HUES64 (cell line): ENCODE measurements around the gene S100Z.
A peak's percentile ranks its signal among the peaks of the same experiment; 100 is the strongest.

Source experiments
- H3K27ac ChIP-seq: 2 replicates; pipeline ENCODE4 v1.7.0; 2013; ENCODE audit warnings: low read depth, low read length, inconsistent platforms
- H3K27me3 ChIP-seq: 2 replicates; pipeline ENCODE4 v1.6.1; 2013; ENCODE audit warnings: mild to moderate bottlenecking, low read length; ENCODE audit not compliant: insufficient read depth
- H3K36me3 ChIP-seq: 2 replicates; pipeline ENCODE4 v1.6.1; 2013; ENCODE audit warnings: mild to moderate bottlenecking, low read length; ENCODE audit not compliant: insufficient read depth
- H3K4me1 ChIP-seq: 2 replicates; pipeline ENCODE4 v1.6.1; 2013; ENCODE audit warnings: mild to moderate bottlenecking, low read length, moderate library complexity; ENCODE audit not compliant: insufficient read depth
- H3K4me3 ChIP-seq: 2 replicates; pipeline ENCODE4 v1.5.1; 2013; ENCODE audit warnings: mild to moderate bottlenecking, low read length, moderate library complexity
- H3K9ac ChIP-seq: 2 replicates; pipeline ENCODE4 v1.6.1; 2013; ENCODE audit warnings: mild to moderate bottlenecking, low read depth, low read length
- H3K9me3 ChIP-seq: 2 replicates; pipeline ENCODE4 v1.6.1; 2013; ENCODE audit warnings: low read depth, low read length; ENCODE audit not compliant: insufficient read depth
- WGBS: fragments of 150-250, 120-280 bp; methylation state at CpG from one replicate; pipeline ENCODE4 v1.1.7; 2013; ENCODE audit warnings: missing lambda C conversion rate; 5-methylcytosine and 5-hydroxymethylcytosine counted together

Gene S100Z

DNA sequence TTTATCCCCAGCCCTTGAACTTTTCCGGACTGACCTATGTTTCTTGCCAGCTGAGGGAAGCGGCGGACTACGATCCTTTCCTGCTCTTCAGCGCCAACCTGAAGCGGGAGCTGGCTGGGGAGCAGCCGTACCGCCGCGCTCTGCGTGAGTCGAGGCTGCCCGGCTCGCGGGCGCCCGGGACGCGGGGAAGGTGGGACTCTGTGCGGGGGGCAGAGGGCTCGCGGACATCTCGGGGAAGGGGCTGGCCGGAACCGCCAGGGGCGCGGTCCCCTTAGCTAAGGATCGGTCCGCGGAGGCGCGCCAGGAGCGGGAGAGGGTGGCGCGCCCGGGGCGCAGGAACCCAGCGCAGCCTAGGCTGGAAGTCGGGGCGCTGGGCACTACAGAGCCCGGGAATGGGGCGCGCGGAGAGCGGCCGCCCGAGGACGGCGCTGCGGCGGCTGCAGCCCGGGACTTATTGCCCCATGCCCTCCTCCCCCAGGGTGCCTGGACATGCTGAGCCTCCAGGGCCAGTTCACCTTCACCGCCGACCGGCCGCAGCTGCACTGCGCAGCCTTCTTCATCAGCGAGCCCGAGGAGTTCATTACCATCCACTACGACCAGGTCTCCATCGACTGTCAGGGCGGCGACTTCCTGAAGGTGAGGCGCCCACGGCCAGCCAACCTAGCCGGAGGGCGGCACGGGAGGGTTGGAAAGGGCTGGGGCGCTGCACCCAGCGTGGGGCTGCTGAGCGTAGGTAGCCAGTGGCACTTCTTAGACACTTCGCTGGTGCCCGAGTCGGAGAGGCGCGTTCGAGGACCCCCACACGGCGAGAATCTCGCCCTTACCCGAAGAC, 104.0 kb downstream of the S100Z start:
- H3K4me3 ChIP-seq: peak overlapping the region; percentile 63

DNA sequence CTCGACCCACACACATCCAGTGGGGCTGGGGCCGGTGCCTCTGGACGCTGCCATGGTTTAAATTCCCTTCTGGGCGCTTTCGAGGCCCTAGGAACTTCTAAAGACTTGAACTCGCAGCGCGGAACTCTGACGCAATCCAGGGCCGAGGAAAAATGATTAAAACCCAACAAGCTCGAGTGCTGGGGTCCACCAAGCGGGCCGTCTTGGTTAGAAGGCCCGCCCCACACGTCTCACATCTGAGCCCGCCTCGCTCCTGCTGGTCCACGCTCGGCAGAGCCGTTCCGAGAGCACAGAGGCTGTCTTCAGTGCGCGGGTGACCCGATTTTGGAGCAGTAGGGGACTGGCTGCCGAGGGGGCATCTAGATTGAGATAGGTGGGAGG, 104.6 kb downstream of the S100Z start:
- H3K4me3 ChIP-seq: peak overlapping the region; percentile 63
- H3K9ac ChIP-seq: peak overlapping the region; percentile 32; the same call in 1 of the 2 replicates
- peaks cover 55% of the 10 kb centered on the region for H3K27me3 ChIP-seq
- H3K36me3 ChIP-seq: no peaks in the 10 kb centered on the region
- WGBS: 16% methylated on average over 25 of the region's 25 CpGs
- H3K27ac ChIP-seq: no peak overlapping the region
- peaks cover 12% of the 10 kb centered on the region; the same call in 1 of the 2 replicates for H3K4me1 ChIP-seq
- no peaks in the 10 kb centered on the region for H3K9me3 ChIP-seq

More for the DNA sequence above, 104.0 kb downstream of the S100Z start:
- peaks cover 6% of the 10 kb centered on the region; the same call in 1 of the 2 replicates for H3K4me1 ChIP-seq
- peaks cover 55% of the 10 kb centered on the region for H3K27me3 ChIP-seq
- no peak overlapping the region for H3K27ac ChIP-seq
- H3K9me3 ChIP-seq: no peaks in the 10 kb centered on the region
- WGBS: 1% methylated on average over 81 of the region's 81 CpGs
- H3K9ac ChIP-seq: peak overlapping the region; percentile 32; the same call in 1 of the 2 replicates
- H3K36me3 ChIP-seq: no peaks in the 10 kb centered on the region

DNA sequence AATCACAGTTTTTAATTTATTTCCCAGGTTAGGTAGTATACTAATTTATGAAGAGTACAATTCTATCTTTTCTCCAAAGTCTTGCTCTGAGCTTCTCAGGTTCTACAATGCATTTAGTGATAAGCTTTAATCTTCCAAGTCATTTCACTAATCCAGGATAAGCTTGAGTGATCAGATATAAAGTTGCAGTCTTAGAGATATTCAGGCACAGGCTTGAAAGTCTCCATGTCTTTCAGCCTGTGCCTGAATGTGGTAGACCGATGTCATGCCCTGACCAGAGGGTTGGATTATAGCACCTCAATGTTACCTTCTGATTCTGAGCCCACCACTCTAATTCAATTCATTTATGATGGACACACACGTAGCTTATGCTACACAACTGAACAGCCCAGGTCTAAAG, 106.2 kb downstream of the S100Z start:
- Histone ChIP-seq H3K27me3 (peaks cover 54% of the 10 kb centered on the region), H3K27ac (no peak overlapping the region), H3K9ac (no peak overlapping the region), H3K9me3 (no peaks in the 10 kb centered on the region), H3K4me1 (peaks cover 18% of the 10 kb centered on the region; the same call in 1 of the 2 replicates), H3K36me3 (no peaks in the 10 kb centered on the region), H3K4me3 (no peak overlapping the region)
- 93% methylated on average over 2 of the region's 2 CpGs for WGBS

- Histone ChIP-seq H3K36me3 (no peaks in the 10 kb centered on the region), H3K27me3 (peaks cover 22% of the 10 kb centered on the region), H3K27ac (no peak overlapping the region), H3K9me3 (no peaks in the 10 kb centered on the region), H3K9ac (no peak overlapping the region), H3K4me3 (no peak overlapping the region), H3K4me1 (peaks cover 18% of the 10 kb centered on the region; the same call in 1 of the 2 replicates)
- WGBS: 80% methylated on average over 5 of the region's 5 CpGs
Observed at GRCh38 chr5:76958991-76959767, 109.4 kb downstream of the S100Z start.

DNA sequence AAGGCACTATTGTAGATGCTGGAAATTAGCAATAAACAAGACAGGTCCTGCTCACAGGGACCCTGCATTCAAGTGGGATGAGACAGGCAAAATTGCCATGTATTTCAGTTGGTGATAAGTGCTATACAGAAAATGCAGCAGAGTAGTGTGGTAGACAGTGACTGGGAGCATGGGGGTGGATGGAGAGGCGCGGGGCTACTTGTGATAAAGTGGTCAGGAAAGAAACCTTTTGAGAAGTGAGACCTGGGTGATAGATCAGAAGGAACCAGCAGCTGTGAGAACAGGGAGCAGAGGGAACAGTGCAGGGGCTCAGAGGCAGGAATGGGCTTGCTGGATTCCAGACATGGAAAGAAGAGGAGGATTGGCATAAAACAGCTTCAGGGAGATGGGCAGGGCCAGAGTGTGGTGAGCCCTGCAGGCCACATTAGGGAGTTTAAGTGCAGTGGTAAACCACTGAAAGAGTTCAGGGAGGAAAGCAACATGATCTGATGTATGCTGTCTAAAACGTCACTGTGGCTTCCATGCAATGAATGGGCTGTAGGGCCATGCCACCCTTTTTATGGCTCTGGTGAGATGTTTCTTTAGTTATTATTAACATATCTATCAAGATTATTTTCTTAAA, 110.3 kb downstream of the S100Z start:
- Histone ChIP-seq H3K9me3 (no peaks in the 10 kb centered on the region), H3K4me3 (no peak overlapping the region), H3K9ac (no peak overlapping the region), H3K27me3 (peaks cover 13% of the 10 kb centered on the region), H3K4me1 (peaks cover 18% of the 10 kb centered on the region; the same call in 1 of the 2 replicates), H3K36me3 (no peaks in the 10 kb centered on the region), H3K27ac (no peak overlapping the region)
- 82% methylated on average over 3 of the region's 3 CpGs for WGBS

DNA sequence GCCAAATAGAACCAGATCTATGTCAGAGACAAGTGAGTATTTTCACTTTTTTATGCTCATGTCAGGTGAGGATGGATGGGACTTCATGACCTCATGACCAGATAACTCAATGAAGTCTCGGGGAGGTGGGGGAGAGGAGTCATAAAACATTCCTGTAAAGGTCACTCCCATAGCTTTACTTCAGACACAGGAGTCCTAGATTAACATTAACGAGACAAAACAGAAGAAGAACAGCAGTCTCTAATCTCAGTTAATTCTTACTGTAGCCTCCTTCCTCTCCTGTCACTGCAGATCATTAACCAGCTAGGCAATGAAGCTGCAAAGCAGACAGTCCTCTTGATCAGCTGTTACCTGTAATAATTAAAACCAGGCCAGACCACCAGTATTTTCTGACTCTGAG, 114.2 kb downstream of the S100Z start:
- WGBS: 81% methylated on average over 2 of the region's 2 CpGs
- Histone ChIP-seq H3K4me3 (no peak overlapping the region), H3K4me1 (peaks cover 8% of the 10 kb centered on the region; the same call in 1 of the 2 replicates), H3K9ac (no peak overlapping the region), H3K27ac (no peak overlapping the region), H3K36me3 (no peaks in the 10 kb centered on the region), H3K27me3 (no peaks in the 10 kb centered on the region), H3K9me3 (no peaks in the 10 kb centered on the region)
